NB4 (cell line): ENCODE measurements around the gene MMP2.

Experiments used
- DNase-seq: peaks from one replicate; pipeline ENCODE4 v3.0.0; 2010; ENCODE audit warnings: low read depth
- H3K4me3 ChIP-seq: one replicate; pipeline ENCODE4 v1.5.1; 2011; ENCODE audit warnings: mild to moderate bottlenecking, low read depth, low read length, moderate library complexity
- CTCF ChIP-seq: IDR thresholded peaks from one replicate; pipeline ENCODE4 v1.5.1; 2012; ENCODE audit warnings: low read depth, low read length
- MYC ChIP-seq: IDR thresholded peaks from 2 replicates; pipeline ENCODE4 v1.6.1; 2011; ENCODE audit warnings: low read depth, low read length
- POLR2A ChIP-seq: IDR thresholded peaks from 2 replicates; pipeline ENCODE4 v1.6.1; 2011; ENCODE audit warnings: mild to moderate bottlenecking; ENCODE audit not compliant: insufficient read length; ENCODE audit errors: extremely low read depth
- TF ChIP-seq, protein P1 (sequence below): IDR thresholded peaks from 2 replicates; pipeline ENCODE4 v1.6.1; 2011; ENCODE audit warnings: low read depth, low read length

The MMP2 gene

GRCh38 chr16:55470533-55471371, 8.2 kb upstream of the MMP2 start:
- H3K4me3 ChIP-seq, result no peak overlapping the region
- peak; percentile 31 for DNase-seq
- no peak for TF ChIP-seq POLR2A
- TF ChIP-seq CTCF, result no peak
- TF ChIP-seq MYC, result no peak
- TF ChIP-seq, protein P1, sequence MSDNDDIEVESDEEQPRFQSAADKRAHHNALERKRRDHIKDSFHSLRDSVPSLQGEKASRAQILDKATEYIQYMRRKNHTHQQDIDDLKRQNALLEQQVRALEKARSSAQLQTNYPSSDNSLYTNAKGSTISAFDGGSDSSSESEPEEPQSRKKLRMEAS, result no peak

DNA sequence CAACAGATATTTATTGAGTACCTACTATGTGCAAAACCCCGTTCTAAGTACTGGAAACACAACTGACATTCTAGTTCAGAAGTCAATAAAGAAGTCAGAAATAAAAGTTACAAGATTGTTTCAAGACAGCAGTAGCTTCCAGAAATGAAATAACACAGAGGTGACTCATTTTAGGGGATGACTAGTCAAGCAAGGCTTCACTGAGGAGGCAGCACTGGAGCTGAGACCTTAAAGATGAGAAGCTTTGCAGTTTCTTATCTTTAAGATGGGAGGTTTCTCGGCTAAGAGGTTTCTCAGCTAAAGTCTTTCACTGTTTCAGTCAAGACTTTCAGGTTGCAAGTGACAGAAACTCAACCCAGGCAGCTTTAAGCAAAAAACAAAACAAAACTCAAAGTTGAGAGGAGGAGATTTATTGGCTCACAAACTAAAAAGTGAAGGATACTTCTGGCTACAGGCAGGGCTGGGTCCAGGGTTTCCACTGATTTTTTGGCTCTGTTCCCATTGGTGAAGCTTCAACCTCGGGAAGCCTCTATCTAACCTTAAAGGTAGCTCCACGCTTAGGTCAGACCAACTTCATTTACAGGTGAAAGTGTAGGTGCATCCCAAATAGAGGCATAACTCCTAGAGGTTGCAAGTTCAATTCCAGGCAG, 7.4 kb upstream of the MMP2 start:
- no peak overlapping the region for H3K4me3 ChIP-seq
- TF ChIP-seq, protein P1, result no peak
- TF ChIP-seq POLR2A (no peak), CTCF (no peak), MYC (no peak)
- peak; percentile 55 for DNase-seq

- no peak overlapping the region for H3K4me3 ChIP-seq
- TF ChIP-seq CTCF (no peak), MYC (no peak), POLR2A (no peak)
- TF ChIP-seq, protein P1, result no peak
- no peak for DNase-seq
Observed at GRCh38 chr16:55473587-55473986, 5.4 kb upstream of the MMP2 start.

GRCh38 chr16:55474821-55475220, 4.2 kb upstream of the MMP2 start:
- DNase-seq, result no peak
- TF ChIP-seq MYC (no peak), POLR2A (no peak), CTCF (no peak)
- TF ChIP-seq, protein P1, result no peak
- H3K4me3 ChIP-seq, result no peak overlapping the region

- no peak overlapping the region for H3K4me3 ChIP-seq
- DNase-seq, result no peak
- TF ChIP-seq POLR2A (no peak), MYC (no peak), CTCF (no peak)
- TF ChIP-seq, protein P1, result no peak
Observed at GRCh38 chr16:55475919-55476318, 3.1 kb upstream of the MMP2 start.
